K562 (cell line): ENCODE data around the gene PSMC3IP. TPM values are rescaled to one million over a fixed set of nuclear protein-coding genes. Genes with fewer than 3 reads are reported as not detected.

Source experiments
- ARNT ChIP-seq, 2 experiments: fragments of 450-650 bp; IDR thresholded peaks; 2 replicates each; pipeline ENCODE4 v1.6.1; 2016; ENCODE audit warnings: mild to moderate bottlenecking in 1 of 2
- ATF2 ChIP-seq: sonication (generic); formaldehyde crosslinking; IDR thresholded peaks from 2 replicates; pipeline ENCODE4 v1.8.1; 2022; ENCODE audit warnings: missing genetic modification reagents
- GTF2B ChIP-seq: IDR thresholded peaks from 2 replicates; pipeline ENCODE4 v1.6.1; 2011; ENCODE audit not compliant: insufficient read length; ENCODE audit errors: extremely low read depth
- HOXB6 ChIP-seq: fragments of 250-450 bp; sonication (Bioruptor Pico); IDR thresholded peaks from 2 replicates; pipeline ENCODE4 v1.5.1; 2022; ENCODE audit warnings: mild to moderate bottlenecking, borderline replicate concordance
- KDM4B ChIP-seq, 2 experiments: fragments of 450-650 bp in 1 of 2; sonication (generic) in 1 of 2; IDR thresholded peaks; 2 replicates each; pipeline ENCODE4 v1.6.1; 2016 to 2017; ENCODE audit warnings: borderline replicate concordance in 2 of 2, antibody characterized with exemption in 1 of 2, low read depth in 1 of 2, mild to moderate bottlenecking in 1 of 2
- KDM5B ChIP-seq: fragments of 200-600 bp; sonication (generic); IDR thresholded peaks from 2 replicates; pipeline ENCODE4 v1.6.1; 2012; ENCODE audit warnings: low read depth, mild to moderate bottlenecking, moderate library complexity, low read length, control low read depth, inconsistent platforms; ENCODE audit not compliant: insufficient replicate concordance
- MEIS2 ChIP-seq: fragments of 450-650 bp; IDR thresholded peaks from 2 replicates; pipeline ENCODE4 v1.6.1; 2014; ENCODE audit warnings: mild to moderate bottlenecking; ENCODE audit not compliant: partially characterized antibody
- POLR2AphosphoS2 ChIP-seq: IDR thresholded peaks from 2 replicates; pipeline ENCODE4 v1.6.1; 2012; ENCODE audit warnings: low read length, improper control_type of control experiment
- REST ChIP-seq, 2 experiments: fragments of 450-650 bp; formaldehyde crosslinking in 1 of 2; IDR thresholded peaks; 2 replicates each; pipeline versions ENCODE4 v1.4.0 to v1.6.1; 2014 to 2020; ENCODE audit warnings: mild to moderate bottlenecking in 2 of 2, borderline replicate concordance in 1 of 2, low read depth in 1 of 2
- SMAD4 ChIP-seq: fragments of 250-450 bp; sonication (Bioruptor Pico); conservative IDR thresholded peaks from 2 replicates; pipeline ENCODE4 v1.8.0; 2021; ENCODE audit warnings: inconsistent platforms, mild to moderate bottlenecking, moderate library complexity
- SRSF3 ChIP-seq: fragments of 200-400 bp; formaldehyde crosslinking; IDR thresholded peaks from 2 replicates; pipeline ENCODE4 v1.6.1; 2016; ENCODE audit warnings: mild to moderate bottlenecking, low read length, moderate library complexity; ENCODE audit not compliant: insufficient read depth
- ZNF395 ChIP-seq: fragments of 200-800 bp; sonication (Bioruptor generic); IDR thresholded peaks from 2 replicates; pipeline ENCODE4 v1.6.1; 2017; ENCODE audit warnings: missing genetic modification characterization, missing compliant biosample characterization
- ZNF57 ChIP-seq: fragments of 450-650 bp; formaldehyde crosslinking; IDR thresholded peaks from 2 replicates; pipeline ENCODE4 v1.4.0; 2020; ENCODE audit warnings: mild to moderate bottlenecking, moderate library complexity
- ZNF699 ChIP-seq: fragments of 250-450 bp; sonication (Bioruptor Pico); IDR thresholded peaks from 2 replicates; pipeline ENCODE4 v1.8.0; 2021; ENCODE audit warnings: mild to moderate bottlenecking, moderate library complexity; ENCODE audit not compliant: insufficient replicate concordance
- polyA plus RNA-seq, 8 experiments: library from polyadenylated mRNA; depleted of rRNA in 4 of 8; stranded (reverse) in 5 of 8; unstranded in 3 of 8; fragments of >200 nt; fragmentation: Nextera tagmentation in 2 of 8; fragmentation: Illumina TruSeq in 1 of 8; extraction: Ambion mirVana in 2 of 8; extraction: Trizol in 1 of 8; gene quantifications; 2 replicates each; pipeline versions ENCODE4 v1.2.1 to v1.2.3, GENCODE V29; 2011 to 2014; ENCODE audit warnings: inconsistent platforms in 1 of 8, missing spikeins in 1 of 8
- total RNA-seq, 7 experiments: library from RNA; depleted of rRNA in 6 of 7; stranded (reverse); fragments of >200 nt in 6 of 7; fragmentation: Illumina TruSeq in 2 of 7; extraction: Trizol in 2 of 7; gene quantifications; 2 replicates each; pipeline versions ENCODE4 v1.2.1 to v1.2.3, GENCODE V29; 2011 to 2021; ENCODE audit warnings: low replicate concordance in 1 of 7

Gene PSMC3IP
- total and polyA plus RNA-seq, 9 of the 15 experiments (the other 6 are each of a cell fraction or from before 2014, with no cell fraction given) = 13.8 to 65.6 (median 32.8) TPM

GRCh38 chr17:42531455-42532354 lies 45.8 kb downstream of the PSMC3IP start (continued):
- no peak for TF ChIP-seq ZNF395 (CRISPR knock-in tag)
- TF ChIP-seq POLR2AphosphoS2 = no peak
- TF ChIP-seq SRSF3 = no peak
- no peak for TF ChIP-seq ZNF57 (CRISPR knock-in tag)
- TF ChIP-seq HOXB6 (CRISPR knock-in tag) = no peak
- peak in 1 of 2 experiments; percentile 70; a peak in 1 of 4 replicates for TF ChIP-seq ARNT (IDR thresholded peaks at IDR 0.05)
- peak; percentile 17; the same call in 1 of the 2 replicates for TF ChIP-seq REST (IDR thresholded peaks at IDR 0.05; ENCODE audit: borderline replicate concordance)
- no peak for TF ChIP-seq REST (CRISPR knock-in tag; IDR thresholded peaks at IDR 0.05; ENCODE audit: low read depth)
- peak; percentile 87 for TF ChIP-seq MEIS2
- TF ChIP-seq GTF2B = no peak
- no peak for TF ChIP-seq KDM5B
- no peak for TF ChIP-seq KDM4B (IDR thresholded peaks at IDR 0.05; ENCODE audit: borderline replicate concordance in 2 of 2, low read depth in 1 of 2)
- TF ChIP-seq SMAD4 = peak; percentile 95
- no peak for TF ChIP-seq ZNF699 (CRISPR knock-in tag)
- no peak for TF ChIP-seq ATF2
